ENCODE results near the gene VPS72. TPM values are rescaled to one million over a fixed set of nuclear protein-coding genes. Genes with fewer than 3 reads are reported as not detected.
A peak's percentile ranks its signal among the peaks of the same experiment; 100 is the strongest.

Gene VPS72
- polyA plus RNA-seq, 4 donors, result 66.6 to 74.2 (median 71.6) TPM

- DNase-seq (ENCODE audit: low read depth in 4 of 4, low spot score in 2 of 4), result no peak
Observed at GRCh38 chr1:151146072-151146411, 44.0 kb downstream of the VPS72 start.

GRCh38 chr1:151145304-151146071 is 44.5 kb downstream of the VPS72 start:
- peak in 1 of 4 donors; percentile 16 for DNase-seq (ENCODE audit: low read depth in 4 of 4, low spot score in 2 of 4)

GRCh38 chr1:151144474-151145303 is 45.3 kb downstream of the VPS72 start:
- no peak for DNase-seq (ENCODE audit: low read depth in 4 of 4, low spot score in 2 of 4)

- DNase-seq (ENCODE audit: low read depth in 4 of 4, low spot score in 2 of 4), result no peak
Observed at GRCh38 chr1:151143986-151144385, 46.0 kb downstream of the VPS72 start.

GRCh38 chr1:151143057-151143435 is 47.0 kb downstream of the VPS72 start:
- no peak for DNase-seq (ENCODE audit: low read depth in 4 of 4, low spot score in 2 of 4)

GRCh38 chr1:151142411-151143056 is 47.5 kb downstream of the VPS72 start:
- no peak for DNase-seq (ENCODE audit: low read depth in 4 of 4, low spot score in 2 of 4)

- DNase-seq (ENCODE audit: low read depth in 4 of 4, low spot score in 2 of 4), result no peak
Observed at GRCh38 chr1:151137789-151138188, 52.2 kb downstream of the VPS72 start.

- no peak for DNase-seq (ENCODE audit: low read depth in 4 of 4, low spot score in 2 of 4)
Observed at GRCh38 chr1:151135433-151136385, 54.3 kb downstream of the VPS72 start.

GRCh38 chr1:151134991-151135390 is 55.0 kb downstream of the VPS72 start:
- no peak for DNase-seq (ENCODE audit: low read depth in 4 of 4, low spot score in 2 of 4)

- DNase-seq (ENCODE audit: low read depth in 4 of 4, low spot score in 2 of 4), result no peak
Observed at GRCh38 chr1:151134396-151134795, 55.6 kb downstream of the VPS72 start.

GRCh38 chr1:151133018-151133806 is 56.8 kb downstream of the VPS72 start:
- DNase-seq (ENCODE audit: low read depth in 4 of 4, low spot score in 2 of 4), result no peak

- DNase-seq (ENCODE audit: low read depth in 4 of 4, low spot score in 2 of 4), result no peak
Observed at GRCh38 chr1:151132335-151133017, 57.5 kb downstream of the VPS72 start.

- DNase-seq (ENCODE audit: low read depth in 4 of 4, low spot score in 2 of 4), result peak in 2 of 4 donors; percentile 25 to 42
Observed at GRCh38 chr1:151131701-151132334, 58.2 kb downstream of the VPS72 start.

- peak in 3 of 4 donors; percentile 86 to 92 (median 87) for DNase-seq (ENCODE audit: low read depth in 4 of 4, low spot score in 2 of 4)
Observed at GRCh38 chr1:151130987-151131586, 58.9 kb downstream of the VPS72 start.

- DNase-seq (ENCODE audit: low read depth in 4 of 4, low spot score in 2 of 4), result no peak
Observed at GRCh38 chr1:151128800-151129199, 61.2 kb downstream of the VPS72 start.

All from left renal cortex interstitium (tissue), 4 donors.